Measurements from ENCODE around the gene SYNRG. TPM values are rescaled to one million over a fixed set of nuclear protein-coding genes. Genes with fewer than 3 reads are reported as not detected.

Gene SYNRG
- total RNA-seq, 1 donor, result 46.7 TPM

- Histone ChIP-seq H3K4me1 (ENCODE audit: insufficient read depth, low read length) (peaks cover 25% of the 10 kb centered on the region), H3K27me3 (ENCODE audit: insufficient read depth, low read length) (peaks cover 8% of the 10 kb centered on the region), H3K9me3 (ENCODE audit: low read depth, low read length) (no peaks in the 10 kb centered on the region), H3K4me3 (ENCODE audit: low read length) (no peak overlapping the region)
These were observed 123.2 kb downstream of the SYNRG start for GRCh38 chr17:37485938-37486570.

- Histone ChIP-seq H3K9me3 (ENCODE audit: low read depth, low read length) (no peaks in the 10 kb centered on the region), H3K4me1 (ENCODE audit: insufficient read depth, low read length) (peaks cover 5% of the 10 kb centered on the region), H3K27me3 (ENCODE audit: insufficient read depth, low read length) (no peaks in the 10 kb centered on the region), H3K4me3 (ENCODE audit: low read length) (no peak overlapping the region)
These were observed 125.7 kb downstream of the SYNRG start for GRCh38 chr17:37483311-37484039.

GRCh38 chr17:37481001-37481665, 128.1 kb downstream of the SYNRG start:
- H3K4me1 ChIP-seq (ENCODE audit: insufficient read depth, low read length), result no peaks in the 10 kb centered on the region
- H3K4me3 ChIP-seq (ENCODE audit: low read length), result no peak overlapping the region
- no peaks in the 10 kb centered on the region for H3K9me3 ChIP-seq (ENCODE audit: low read depth, low read length)
- no peaks in the 10 kb centered on the region for H3K27me3 ChIP-seq (ENCODE audit: insufficient read depth, low read length)

- Histone ChIP-seq H3K9me3 (ENCODE audit: low read depth, low read length) (no peaks in the 10 kb centered on the region), H3K4me1 (ENCODE audit: insufficient read depth, low read length) (no peaks in the 10 kb centered on the region), H3K27me3 (ENCODE audit: insufficient read depth, low read length) (no peaks in the 10 kb centered on the region), H3K4me3 (ENCODE audit: low read length) (no peak overlapping the region)
These were observed 128.8 kb downstream of the SYNRG start for GRCh38 chr17:37480427-37480826.

- Histone ChIP-seq H3K27me3 (ENCODE audit: insufficient read depth, low read length) (no peaks in the 10 kb centered on the region), H3K9me3 (ENCODE audit: low read depth, low read length) (no peaks in the 10 kb centered on the region), H3K4me1 (ENCODE audit: insufficient read depth, low read length) (no peaks in the 10 kb centered on the region), H3K4me3 (ENCODE audit: low read length) (no peak overlapping the region)
These were observed 130.2 kb downstream of the SYNRG start for GRCh38 chr17:37479025-37479424.

DNA sequence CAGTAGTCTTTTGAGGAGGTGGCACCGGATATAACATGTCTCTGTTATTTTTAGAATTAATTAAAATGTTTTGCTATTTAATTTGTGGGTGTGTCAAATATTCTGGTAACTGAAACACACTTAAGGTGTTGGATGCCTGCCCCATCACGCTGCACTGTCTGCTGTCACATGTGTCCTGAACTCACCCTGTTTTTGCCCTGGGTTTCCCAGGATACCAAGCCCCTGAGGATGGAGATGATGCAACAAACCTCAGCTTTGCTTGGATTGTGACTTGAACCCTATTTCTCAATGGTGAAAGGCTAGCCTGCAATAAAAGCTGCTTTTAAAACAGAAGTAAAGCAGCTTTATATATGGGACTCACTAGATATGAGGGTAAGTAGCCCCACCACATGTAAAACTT, 131.0 kb downstream of the SYNRG start:
- no peak overlapping the region for H3K4me3 ChIP-seq (ENCODE audit: low read length)
- no peaks in the 10 kb centered on the region for H3K4me1 ChIP-seq (ENCODE audit: insufficient read depth, low read length)
- no peaks in the 10 kb centered on the region for H3K9me3 ChIP-seq (ENCODE audit: low read depth, low read length)
- H3K27me3 ChIP-seq (ENCODE audit: insufficient read depth, low read length), result no peaks in the 10 kb centered on the region

DNA sequence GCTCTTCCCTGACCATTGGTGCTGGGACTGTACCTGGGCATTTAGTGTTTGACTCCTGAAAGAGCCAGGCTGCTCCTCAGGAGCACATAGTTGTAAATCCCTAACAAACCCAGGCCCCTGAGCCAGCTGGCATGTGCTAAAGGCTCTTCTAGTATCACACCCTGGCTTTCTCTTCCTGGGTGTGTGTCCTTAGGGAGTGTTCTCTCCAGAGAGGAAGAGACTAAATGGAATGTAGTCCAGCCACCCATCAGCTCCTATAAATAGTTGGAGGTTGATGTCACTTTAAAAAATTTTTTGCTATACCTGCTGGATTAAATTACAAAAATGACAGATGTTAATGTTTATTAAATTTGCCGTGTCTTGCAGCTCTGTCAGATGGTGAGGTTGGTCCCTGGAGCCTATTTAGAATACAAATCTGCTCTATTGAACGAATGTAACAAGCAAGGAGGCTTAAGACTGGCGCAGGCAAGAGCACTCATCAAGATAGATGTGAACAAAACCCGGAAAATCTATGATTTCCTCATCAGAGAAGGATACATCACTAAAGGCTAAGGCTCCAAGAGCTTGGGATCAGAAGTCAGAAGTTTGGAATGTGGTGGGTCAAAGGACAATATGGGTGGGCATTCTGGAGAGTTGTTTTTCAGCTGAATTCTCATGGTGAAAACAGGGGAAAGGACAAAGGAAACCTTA, 132.6 kb downstream of the SYNRG start:
- no peaks in the 10 kb centered on the region for H3K9me3 ChIP-seq (ENCODE audit: low read depth, low read length)
- no peaks in the 10 kb centered on the region for H3K4me1 ChIP-seq (ENCODE audit: insufficient read depth, low read length)
- no peaks in the 10 kb centered on the region for H3K27me3 ChIP-seq (ENCODE audit: insufficient read depth, low read length)
- no peak overlapping the region for H3K4me3 ChIP-seq (ENCODE audit: low read length)

- Histone ChIP-seq H3K9me3 (ENCODE audit: low read depth, low read length) (no peaks in the 10 kb centered on the region), H3K4me3 (ENCODE audit: low read length) (no peak overlapping the region), H3K4me1 (ENCODE audit: insufficient read depth, low read length) (no peaks in the 10 kb centered on the region), H3K27me3 (ENCODE audit: insufficient read depth, low read length) (no peaks in the 10 kb centered on the region)
These were observed 133.3 kb downstream of the SYNRG start for GRCh38 chr17:37475731-37476420.

- Histone ChIP-seq H3K4me3 (ENCODE audit: low read length) (no peak overlapping the region), H3K4me1 (ENCODE audit: insufficient read depth, low read length) (no peaks in the 10 kb centered on the region), H3K9me3 (ENCODE audit: low read depth, low read length) (no peaks in the 10 kb centered on the region), H3K27me3 (ENCODE audit: insufficient read depth, low read length) (no peaks in the 10 kb centered on the region)
These were observed 139.0 kb downstream of the SYNRG start for GRCh38 chr17:37470181-37470580.

- Histone ChIP-seq H3K4me1 (ENCODE audit: insufficient read depth, low read length) (no peaks in the 10 kb centered on the region), H3K4me3 (ENCODE audit: low read length) (no peak overlapping the region), H3K9me3 (ENCODE audit: low read depth, low read length) (no peaks in the 10 kb centered on the region), H3K27me3 (ENCODE audit: insufficient read depth, low read length) (no peaks in the 10 kb centered on the region)
These were observed 142.7 kb downstream of the SYNRG start for GRCh38 chr17:37466471-37466870.

DNA sequence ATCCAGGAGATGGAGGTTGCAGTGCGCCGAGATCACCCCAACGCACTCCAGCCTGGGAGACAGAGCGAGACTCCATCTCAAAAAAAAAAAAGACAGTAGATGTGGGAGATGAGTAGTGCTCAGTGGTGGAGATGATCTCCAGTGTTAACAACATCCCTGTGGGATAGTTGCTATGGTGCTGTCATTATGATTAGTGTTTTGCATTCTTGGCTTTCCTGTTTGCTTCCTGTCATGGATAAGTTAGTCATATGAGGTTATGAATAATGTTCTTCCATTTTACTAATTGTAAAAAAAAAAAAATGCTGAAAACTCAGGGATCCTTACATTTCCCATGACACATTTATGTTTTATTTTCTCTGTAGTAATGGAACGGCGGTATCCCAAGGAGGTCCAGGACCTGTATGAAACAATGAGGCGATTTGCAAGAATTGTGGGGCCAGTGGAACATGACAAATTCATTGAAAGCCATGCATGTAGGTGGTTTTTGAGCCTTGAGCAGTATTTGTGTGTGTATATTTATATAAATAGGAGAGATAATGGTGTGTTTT, 144.1 kb downstream of the SYNRG start:
- Histone ChIP-seq H3K4me3 (ENCODE audit: low read length) (no peak overlapping the region), H3K27me3 (ENCODE audit: insufficient read depth, low read length) (no peaks in the 10 kb centered on the region), H3K4me1 (ENCODE audit: insufficient read depth, low read length) (no peaks in the 10 kb centered on the region), H3K9me3 (ENCODE audit: low read depth, low read length) (no peaks in the 10 kb centered on the region)

Other genes starting within 250 kb of the SYNRG start
- not detected for gene C17orf78, start 233.4 kb downstream of the SYNRG start, total RNA-seq
- 21.9 TPM for gene ACACA, start 202.6 kb downstream of the SYNRG start, total RNA-seq
- 12.0 TPM for gene TADA2A, start 202.5 kb downstream of the SYNRG start, total RNA-seq
- gene DUSP14, start 119.5 kb downstream of the SYNRG start, total RNA-seq, result 5.0 TPM
- 30.0 TPM for gene DDX52, start 34.0 kb upstream of the SYNRG start, total RNA-seq
- gene HNF1B, start 135.6 kb upstream of the SYNRG start, total RNA-seq, result not detected

All from mononuclear cell (primary cell).